HepG2 (cell line): Measurements from ENCODE around the gene UBL5. TPM values are rescaled to one million over a fixed set of nuclear protein-coding genes. Genes with fewer than 3 reads are reported as not detected.

Experiments used
- BCLAF1 ChIP-seq: fragments of 450-650 bp; IDR thresholded peaks from 2 replicates; pipeline ENCODE4 v1.6.1; 2017; ENCODE audit warnings: mild to moderate bottlenecking
- ELF3 ChIP-seq: IDR thresholded peaks from 2 replicates; pipeline ENCODE4 v1.6.1; 2016; ENCODE audit warnings: missing genetic modification reagents, missing compliant biosample characterization
- FOXK2 ChIP-seq: fragments of 450-650 bp; IDR thresholded peaks from 2 replicates; pipeline ENCODE4 v1.6.1; 2016
- LBX2 ChIP-seq: sonication (generic); formaldehyde crosslinking; IDR thresholded peaks from 2 replicates; pipeline ENCODE4 v1.5.0; 2020; ENCODE audit warnings: missing genetic modification reagents, mild to moderate bottlenecking, borderline replicate concordance
- MXD1 ChIP-seq: sonication (generic); formaldehyde crosslinking; IDR thresholded peaks from 2 replicates; pipeline ENCODE4 v1.4.0; 2020; ENCODE audit warnings: mild to moderate bottlenecking, missing genetic modification reagents
- ONECUT2 ChIP-seq: sonication (generic); formaldehyde crosslinking; IDR thresholded peaks from 2 replicates; pipeline ENCODE4 v1.4.0; 2020; ENCODE audit warnings: missing genetic modification reagents
- PHF5A ChIP-seq: IDR thresholded peaks from one replicate; pipeline ENCODE4 v1.6.1; 2018; ENCODE audit warnings: low read depth, missing genetic modification reagents; ENCODE audit not compliant: unreplicated experiment
- RBAK ChIP-seq: sonication (generic); formaldehyde crosslinking; IDR thresholded peaks from 2 replicates; pipeline ENCODE4 v1.5.1; 2020; ENCODE audit warnings: mild to moderate bottlenecking, missing genetic modification reagents
- TCF7 ChIP-seq: sonication (generic); IDR thresholded peaks from 2 replicates; pipeline ENCODE4 v1.6.1; 2016; ENCODE audit warnings: antibody characterized with exemption, low read depth
- TIGD3 ChIP-seq: sonication (generic); formaldehyde crosslinking; IDR thresholded peaks from 2 replicates; pipeline ENCODE4 v1.5.1; 2020; ENCODE audit warnings: mild to moderate bottlenecking, missing genetic modification reagents, borderline replicate concordance
- TOE1 ChIP-seq: sonication (generic); formaldehyde crosslinking; IDR thresholded peaks from 2 replicates; pipeline ENCODE4 v1.4.0; 2020; ENCODE audit warnings: mild to moderate bottlenecking, missing genetic modification reagents
- TOPORS ChIP-seq: sonication (generic); formaldehyde crosslinking; IDR thresholded peaks from 2 replicates; pipeline ENCODE4 v1.8.0; 2023; ENCODE audit warnings: mild to moderate bottlenecking, missing genetic modification reagents
- ZNF143 ChIP-seq: sonication (generic); formaldehyde crosslinking; IDR thresholded peaks from 2 replicates; pipeline ENCODE4 v1.4.0; 2020; ENCODE audit warnings: missing genetic modification reagents
- ZNF274 ChIP-seq: sonication (generic); formaldehyde crosslinking; IDR thresholded peaks from 2 replicates; pipeline ENCODE4 v1.5.1; 2020; ENCODE audit warnings: mild to moderate bottlenecking, missing genetic modification reagents
- ZNF513 ChIP-seq: sonication (generic); formaldehyde crosslinking; conservative IDR thresholded peaks from 2 replicates; pipeline ENCODE4 v1.5.0; 2020; ENCODE audit warnings: missing genetic modification reagents
- ZNF589 ChIP-seq: sonication (generic); formaldehyde crosslinking; conservative IDR thresholded peaks from 2 replicates; pipeline ENCODE4 v1.8.0; 2022; ENCODE audit warnings: mild to moderate bottlenecking, moderate library complexity, missing genetic modification reagents
- ZNF704 ChIP-seq: sonication (generic); formaldehyde crosslinking; IDR thresholded peaks from 2 replicates; pipeline ENCODE4 v1.8.1; 2023; ENCODE audit warnings: mild to moderate bottlenecking, inconsistent platforms, moderate library complexity, missing genetic modification reagents, borderline replicate concordance
- ZNF800 ChIP-seq: sonication (generic); formaldehyde crosslinking; IDR thresholded peaks from 2 replicates; pipeline ENCODE4 v1.4.0; 2020; ENCODE audit warnings: missing genetic modification reagents
- polyA plus RNA-seq, 8 experiments: library from polyadenylated mRNA; depleted of rRNA in 3 of 8; stranded (reverse) in 7 of 8; unstranded in 1 of 8; fragments of >200 nt; fragmentation: Illumina TruSeq in 4 of 8; extraction: Trizol in 4 of 8; gene quantifications; 2 replicates each; pipeline versions ENCODE4 v1.2.1 to v1.2.3, GENCODE V29; 2011 to 2016; ENCODE audit warnings: low read depth in 4 of 8, missing spikeins in 1 of 8, mixed read lengths in 1 of 8; ENCODE audit not compliant: insufficient read depth in 1 of 8
- total RNA-seq, 5 experiments: library from RNA; depleted of rRNA; stranded (reverse); fragments of >200 nt; fragmentation: Illumina TruSeq; extraction: Trizol; gene quantifications; 2 replicates each; pipeline ENCODE4 v1.2.3, GENCODE V29; 2016; ENCODE audit warnings: low read depth in 1 of 5

The UBL5 gene
- total and polyA plus RNA-seq, 2 of the 13 experiments (the other 11 are each of a cell fraction or from before 2014, with no cell fraction given), result 373 to 487 TPM

- TF ChIP-seq MXD1, result no peak
- peak; percentile 23; the same call in 1 of the 2 replicates for TF ChIP-seq ZNF704
- no peak for TF ChIP-seq TOE1 (CRISPR knock-in tag)
- no peak for TF ChIP-seq ZNF589 (CRISPR knock-in tag)
- TF ChIP-seq TOPORS (CRISPR knock-in tag), result no peak
- TF ChIP-seq ZNF513 (CRISPR knock-in tag), result no peak
- peak; percentile 68 for TF ChIP-seq ONECUT2
- no peak for TF ChIP-seq LBX2 (CRISPR knock-in tag)
- TF ChIP-seq TCF7, result no peak
- no peak for TF ChIP-seq ZNF143
- TF ChIP-seq PHF5A (CRISPR knock-in tag), result no peak
- TF ChIP-seq FOXK2, result no peak
- no peak for TF ChIP-seq TIGD3 (CRISPR knock-in tag)
- peak; percentile 35; the same call in 1 of the 2 replicates for TF ChIP-seq ZNF274 (CRISPR knock-in tag)
- TF ChIP-seq BCLAF1, result no peak
- no peak for TF ChIP-seq ELF3 (CRISPR knock-in tag)
- TF ChIP-seq RBAK (CRISPR knock-in tag), result no peak; the same call in 1 of the 2 replicates
- TF ChIP-seq ZNF800 (CRISPR knock-in tag), result no peak
These were observed 42.1 kb upstream of the UBL5 start (continued) for GRCh38 chr19:9785367-9786331.
